Measurements from ENCODE around the gene PROKR2.

The PROKR2 gene

GRCh38 chr20:5290596-5290995 is 26.2 kb downstream of the PROKR2 start:
- in situ Hi-C loops (cut with MboI; ENCODE audit: low sequenced_read_pairs) = no loop called here

GRCh38 chr20:5282561-5282960 is 34.2 kb downstream of the PROKR2 start:
- in situ Hi-C loops (cut with MboI; ENCODE audit: low sequenced_read_pairs) = no loop called here

DNA sequence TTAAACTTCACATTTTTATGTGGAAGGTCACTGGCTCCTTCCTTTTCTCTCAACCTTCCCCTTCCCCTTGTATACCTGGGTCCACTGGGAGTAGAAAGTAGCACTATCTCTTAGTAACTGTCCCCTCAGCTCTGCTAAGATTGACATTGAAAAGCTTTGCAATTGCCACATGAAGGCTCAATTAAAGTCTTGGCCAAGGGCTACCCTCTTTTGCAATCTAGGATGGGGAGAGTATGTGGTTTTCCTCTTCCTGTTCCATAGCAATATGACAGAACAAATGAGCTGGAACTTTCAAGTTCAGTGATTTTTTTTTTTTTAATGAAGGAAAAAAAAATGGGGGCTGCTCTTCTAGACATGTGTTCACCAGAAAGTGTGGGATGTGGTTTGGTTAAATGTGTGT is 37.1 kb downstream of the PROKR2 start:
- in situ Hi-C loops (cut with MboI; ENCODE audit: low sequenced_read_pairs) = no loop called here

GRCh38 chr20:5272268-5272667 is 44.5 kb downstream of the PROKR2 start:
- in situ Hi-C loops (cut with MboI; ENCODE audit: low sequenced_read_pairs) = no loop called here

DNA sequence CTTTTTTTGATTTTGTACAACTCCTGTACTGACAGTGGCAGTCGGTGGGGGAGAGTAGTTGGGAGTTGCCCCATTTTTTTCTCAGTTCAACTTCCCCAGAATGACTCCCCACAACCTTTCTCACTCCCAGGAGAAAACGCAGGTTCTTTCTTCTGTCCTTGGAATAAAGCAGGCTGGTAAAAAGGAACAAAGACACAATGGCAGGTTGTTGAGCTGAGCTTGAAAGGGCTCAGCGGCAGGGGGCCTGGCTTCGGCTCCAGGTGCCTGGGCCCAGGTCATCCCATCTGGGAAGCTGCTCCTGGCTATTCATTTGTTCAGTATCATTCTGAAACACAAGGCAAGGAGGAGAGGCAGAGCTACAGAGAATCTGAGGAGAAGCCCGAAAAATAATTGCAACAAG is 46.2 kb downstream of the PROKR2 start:
- in situ Hi-C loops (cut with MboI; ENCODE audit: low sequenced_read_pairs) = no loop called here

- in situ Hi-C loops (cut with MboI; ENCODE audit: low sequenced_read_pairs) = no loop called here
Observed at GRCh38 chr20:5268449-5268848, 48.3 kb downstream of the PROKR2 start.

- in situ Hi-C loops (cut with MboI; ENCODE audit: low sequenced_read_pairs) = no loop called here
Observed at GRCh38 chr20:5267092-5267491, 49.7 kb downstream of the PROKR2 start.

Data from HL-60/S4 treated with retinoic acid at 250 ng/mL for 4 days and 3 days (cell line).